Mesenchymal stem cell (in vitro differentiated cells and primary cell): ENCODE results near the gene IKBKE.

ENCODE experiments used
- DNase-seq: peaks from one replicate; pipeline ENCODE4 v3.0.0-alpha.2; 2013
- H2AFZ ChIP-seq: one replicate; pipeline ENCODE4 v1.6.1; 2013; ENCODE audit warnings: low read depth, mild to moderate bottlenecking, control low read depth, inconsistent platforms, low read length, moderate library complexity
- H2AK5ac ChIP-seq: 2 replicates; pipeline ENCODE4 v1.6.1; 2013; ENCODE audit warnings: low read length, moderate library complexity, mild to moderate bottlenecking, inconsistent platforms; ENCODE audit not compliant: severe bottlenecking
- H2BK120ac ChIP-seq: one replicate; pipeline ENCODE4 v1.6.1; 2013; ENCODE audit warnings: low read depth, mild to moderate bottlenecking, inconsistent platforms, low read length, moderate library complexity
- H2BK12ac ChIP-seq, 2 experiments: one replicate each; pipeline ENCODE4 v1.6.1; 2013; ENCODE audit warnings: inconsistent platforms in 2 of 2, low read length in 2 of 2, mild to moderate bottlenecking in 2 of 2, moderate library complexity in 2 of 2, control low read depth in 1 of 2
- H2BK15ac ChIP-seq: one replicate; pipeline ENCODE4 v1.6.1; 2013; ENCODE audit warnings: mild to moderate bottlenecking, low read depth, inconsistent platforms; ENCODE audit not compliant: poor library complexity, severe bottlenecking
- H2BK5ac ChIP-seq: 2 replicates; pipeline ENCODE4 v1.6.1; 2013; ENCODE audit warnings: low read depth, mild to moderate bottlenecking, low read length, control low read depth, inconsistent platforms; ENCODE audit not compliant: poor library complexity, severe bottlenecking
- H3K14ac ChIP-seq, 2 experiments: one replicate each; pipeline ENCODE4 v1.6.1; 2013; ENCODE audit warnings: inconsistent platforms in 2 of 2, low read length in 2 of 2, control low read depth in 1 of 2, mild to moderate bottlenecking in 1 of 2, moderate library complexity in 1 of 2
- H3K18ac ChIP-seq, 2 experiments: one replicate each; pipeline ENCODE4 v1.6.1; 2013; ENCODE audit warnings: inconsistent platforms in 2 of 2, low read length in 2 of 2, control low read depth in 1 of 2, low read depth in 1 of 2, mild to moderate bottlenecking in 1 of 2
- H3K23ac ChIP-seq, 2 experiments: one replicate each; pipeline ENCODE4 v1.6.1; 2013; ENCODE audit warnings: inconsistent platforms in 2 of 2, low read length in 2 of 2, mild to moderate bottlenecking in 2 of 2, moderate library complexity in 2 of 2, control low read depth in 1 of 2
- H3K27ac ChIP-seq: 2 replicates; pipeline ENCODE4 v1.5.1; 2013; ENCODE audit warnings: mild to moderate bottlenecking, moderate library complexity, low read length, control low read depth, inconsistent platforms; ENCODE audit not compliant: poor library complexity, severe bottlenecking
- H3K27me3 ChIP-seq, 2 experiments: 2 replicates each; pipeline versions ENCODE4 v1.6.1 to v1.7.0; 2013; ENCODE audit warnings: low read length in 2 of 2, mild to moderate bottlenecking in 2 of 2, moderate library complexity in 2 of 2, control low read depth in 1 of 2, inconsistent platforms in 1 of 2; ENCODE audit not compliant: control insufficient read depth in 1 of 2, insufficient read depth in 1 of 2
- H3K36me3 ChIP-seq, 2 experiments: 2 replicates each; pipeline versions ENCODE4 v1.6.1 to v1.7.0; 2013; ENCODE audit warnings: low read length in 2 of 2, control low read depth in 1 of 2, inconsistent platforms in 1 of 2, low read depth in 1 of 2, mild to moderate bottlenecking in 1 of 2; ENCODE audit not compliant: insufficient read depth in 2 of 2, control insufficient read depth in 1 of 2
- H3K4ac ChIP-seq, 2 experiments: one replicate each; pipeline ENCODE4 v1.6.1; 2013; ENCODE audit warnings: inconsistent platforms in 2 of 2, low read length in 2 of 2, mild to moderate bottlenecking in 2 of 2, moderate library complexity in 2 of 2, control low read depth in 1 of 2, low read depth in 1 of 2
- H3K4me1 ChIP-seq: 2 replicates; pipeline ENCODE4 v1.6.1; 2013; ENCODE audit warnings: low read depth, low read length, control low read depth; ENCODE audit not compliant: control insufficient read depth, insufficient read depth
- H3K4me2 ChIP-seq: 2 replicates; pipeline ENCODE4 v1.6.1; 2013; ENCODE audit warnings: low read length, mild to moderate bottlenecking, inconsistent platforms; ENCODE audit not compliant: poor library complexity, severe bottlenecking
- H3K4me3 ChIP-seq, 2 experiments: 2 replicates each; pipeline versions ENCODE4 v1.5.1 to v1.7.0; 2013; ENCODE audit warnings: low read length in 2 of 2, mild to moderate bottlenecking in 2 of 2, control low read depth in 1 of 2, low read depth in 1 of 2; ENCODE audit not compliant: insufficient read depth in 1 of 2
- H3K79me1 ChIP-seq: replicated peaks from 2 replicates; pipeline ENCODE4 v1.6.1; 2013; ENCODE audit warnings: mild to moderate bottlenecking, control low read depth, low read length, inconsistent platforms; ENCODE audit not compliant: poor library complexity, severe bottlenecking
- H3K9ac ChIP-seq: 2 replicates; pipeline ENCODE4 v1.7.0; 2013; ENCODE audit warnings: mild to moderate bottlenecking, low read length, moderate library complexity
- H3K9me3 ChIP-seq: 2 replicates; pipeline ENCODE4 v1.7.0; 2013; ENCODE audit warnings: mild to moderate bottlenecking, low read length; ENCODE audit not compliant: control insufficient read depth
- H4K8ac ChIP-seq: one replicate; pipeline ENCODE4 v1.6.1; 2013; ENCODE audit warnings: inconsistent platforms, mild to moderate bottlenecking, low read length, moderate library complexity
- H4K91ac ChIP-seq: one replicate; pipeline ENCODE4 v1.6.1; 2013; ENCODE audit warnings: mild to moderate bottlenecking, low read length, inconsistent platforms
- WGBS: methylation state at CpG from one replicate; pipeline ENCODE4 v1.1.7; 2013; ENCODE audit warnings: mixed read lengths; 5-methylcytosine and 5-hydroxymethylcytosine counted together
- small RNA-seq: library from polyadenylated mRNA; stranded (forward); fragments of <200 nt; extraction: miRNeasy Mini kit (QIAGEN cat#:217004); gene quantifications from one replicate; pipeline ENCODE3, GENCODE V24; 2013; ENCODE audit warnings: low read depth

Gene IKBKE

GRCh38 chr1:206541236-206541833, 71.1 kb downstream of the IKBKE start:
- WGBS = 98% methylated on average over 7 of the region's 7 CpGs

GRCh38 chr1:206544562-206545257, 74.4 kb downstream of the IKBKE start:
- H2BK15ac ChIP-seq = no peak overlapping the region
- peaks cover 0 to 16% of the 10 kb centered on the region in 2 experiments for H3K27me3 ChIP-seq
- WGBS = 4% methylated on average over 8 of the region's 9 CpGs
- no peak overlapping the region for H4K91ac ChIP-seq
- H3K18ac ChIP-seq = no peak overlapping the region
- H3K27ac ChIP-seq = no peak overlapping the region
- H3K9me3 ChIP-seq = no peaks in the 10 kb centered on the region
- no peak overlapping the region for H3K9ac ChIP-seq
- no peak overlapping the region for H2BK5ac ChIP-seq
- H2AK5ac ChIP-seq = no peak overlapping the region
- no peak overlapping the region for H3K4me3 ChIP-seq
- no peak overlapping the region for H2AFZ ChIP-seq
- H3K36me3 ChIP-seq = no peaks in the 10 kb centered on the region
- no peaks in the 10 kb centered on the region for H3K79me1 ChIP-seq
- no peaks in the 10 kb centered on the region for H3K4me1 ChIP-seq
- H3K4ac ChIP-seq = no peak overlapping the region
- no peak overlapping the region for H3K23ac ChIP-seq
- no peak overlapping the region for H2BK120ac ChIP-seq
- no peak overlapping the region for H2BK12ac ChIP-seq
- no peak overlapping the region for H4K8ac ChIP-seq
- H3K14ac ChIP-seq = no peak overlapping the region
- DNase-seq = peak; percentile 61
- no peak overlapping the region for H3K4me2 ChIP-seq

More at GRCh38 chr1:206541236-206541833, 71.1 kb downstream of the IKBKE start:
- Histone ChIP-seq H3K4me2 (no peak overlapping the region), H3K4me1 (no peaks in the 10 kb centered on the region), H3K9ac (no peak overlapping the region), H3K23ac (no peak overlapping the region), H3K4ac (no peak overlapping the region), H3K9me3 (no peaks in the 10 kb centered on the region), H2AFZ (no peak overlapping the region), H2BK12ac (no peak overlapping the region), H2BK15ac (no peak overlapping the region), H3K27ac (no peak overlapping the region), H3K27me3 (peaks cover 0 to 21% of the 10 kb centered on the region in 2 experiments), H3K79me1 (no peaks in the 10 kb centered on the region), H3K18ac (no peak overlapping the region), H3K4me3 (no peak overlapping the region), H3K36me3 (peaks cover 0 to 5% of the 10 kb centered on the region in 2 experiments), H2AK5ac (no peak overlapping the region), H3K14ac (no peak overlapping the region), H4K91ac (no peak overlapping the region), H4K8ac (no peak overlapping the region), H2BK120ac (no peak overlapping the region), H2BK5ac (no peak overlapping the region)
- DNase-seq = no peak

DNA sequence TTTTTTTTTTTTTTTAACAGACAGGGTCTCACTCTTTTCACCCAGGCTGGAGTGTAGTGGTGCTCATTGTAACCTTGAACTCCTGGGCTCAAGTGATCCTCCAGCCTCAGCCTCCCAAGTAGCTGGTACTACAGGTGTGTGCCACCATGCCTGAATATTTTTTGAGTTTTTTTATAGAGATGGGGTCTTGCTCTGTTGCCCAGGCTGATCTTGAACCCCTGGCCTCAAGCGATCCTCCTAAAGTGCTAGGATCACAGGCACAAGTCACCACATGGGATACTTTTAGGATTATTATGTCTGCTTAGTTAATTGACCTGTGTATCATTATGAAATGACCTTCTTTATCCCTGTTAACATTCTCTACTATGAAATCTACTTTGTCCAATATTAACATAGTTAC, 75.1 kb downstream of the IKBKE start:
- Histone ChIP-seq H2AK5ac (no peak overlapping the region), H3K9me3 (no peaks in the 10 kb centered on the region), H2BK15ac (no peak overlapping the region), H3K4me1 (no peaks in the 10 kb centered on the region), H3K4ac (no peak overlapping the region), H3K79me1 (no peaks in the 10 kb centered on the region), H4K91ac (no peak overlapping the region), H3K9ac (no peak overlapping the region), H2BK12ac (no peak overlapping the region), H4K8ac (no peak overlapping the region), H3K18ac (no peak overlapping the region), H2BK5ac (no peak overlapping the region), H2AFZ (no peak overlapping the region), H3K27ac (no peak overlapping the region), H3K14ac (no peak overlapping the region), H2BK120ac (no peak overlapping the region), H3K4me3 (no peak overlapping the region), H3K36me3 (no peaks in the 10 kb centered on the region), H3K4me2 (no peak overlapping the region), H3K27me3 (peaks cover 0 to 21% of the 10 kb centered on the region in 2 experiments), H3K23ac (no peak overlapping the region)
- no peak for DNase-seq
- WGBS = 100% methylated on average over 1 of the region's 1 CpG

Small RNA genes lying within 50 kb of the gene (small RNA-seq; reads per million reads assigned to genes)
- 1.2 reads per million for gene MIR6769B
